GM18526 (cell line): ENCODE measurements around the gene LRRC26.
A peak's percentile ranks its signal among the peaks of the same experiment; 100 is the strongest.

ENCODE experiments used
- POLR2A ChIP-seq: IDR thresholded peaks from 3 replicates; pipeline ENCODE4 v1.6.1; 2011; ENCODE audit not compliant: insufficient read length; ENCODE audit errors: extremely low read depth

The LRRC26 gene

GRCh38 chr9:137169896-137170358 is at the start of gene LRRC26:
Gene LRRC26 (minus strand): TSS chr9:137170051. CDS start chr9:137169943, 108 bp downstream.
- no peak for TF ChIP-seq POLR2A

- TF ChIP-seq POLR2A: no peak
Measured at GRCh38 chr9:137218754-137219271, 49.0 kb upstream of the LRRC26 start.

- no peak for TF ChIP-seq POLR2A
Measured at GRCh38 chr9:137218212-137218753, 48.4 kb upstream of the LRRC26 start.

- TF ChIP-seq POLR2A: no peak
Measured at GRCh38 chr9:137217276-137218211, 47.7 kb upstream of the LRRC26 start.

- no peak for TF ChIP-seq POLR2A
Measured at GRCh38 chr9:137216188-137216965, 46.5 kb upstream of the LRRC26 start.

GRCh38 chr9:137215196-137215986 is 45.5 kb upstream of the LRRC26 start:
- no peak for TF ChIP-seq POLR2A

GRCh38 chr9:137214620-137215019 is 44.8 kb upstream of the LRRC26 start:
- no peak for TF ChIP-seq POLR2A

- TF ChIP-seq POLR2A: no peak
Measured at GRCh38 chr9:137213160-137214060, 43.6 kb upstream of the LRRC26 start.

GRCh38 chr9:137212520-137212919 is 42.7 kb upstream of the LRRC26 start:
- no peak for TF ChIP-seq POLR2A

GRCh38 chr9:137211532-137211931 is 41.7 kb upstream of the LRRC26 start:
- peak; percentile 20 for TF ChIP-seq POLR2A

- TF ChIP-seq POLR2A: no peak
Measured at GRCh38 chr9:137206602-137207001, 36.8 kb upstream of the LRRC26 start.

GRCh38 chr9:137205126-137206069 is 35.5 kb upstream of the LRRC26 start, which contains the start of the genes NDOR1 and TMEM203:
Gene NDOR1 (plus strand): TSS chr9:137205700. CDS start chr9:137205778, 78 bp downstream.
Gene TMEM203 (minus strand): TSS chr9:137205648. CDS start chr9:137205414, 234 bp downstream.
- peak; percentile 93 for TF ChIP-seq POLR2A
